ENCODE measurements around the gene XKR7. TPM values are rescaled to one million over a fixed set of nuclear protein-coding genes. Genes with fewer than 3 reads are reported as not detected.

Gene XKR7
- total RNA-seq, 3 donors from 2014 or later (not counting 1 experiment from before 2014, with no cell fraction given), result not detected

- Histone ChIP-seq H3K4me1 (ENCODE audit: control insufficient read depth, insufficient read depth, low read length) (no peaks in the 10 kb centered on the region), H3K9me3 (ENCODE audit: control insufficient read depth, insufficient read depth, low read length) (no peaks in the 10 kb centered on the region), H3K36me3 (ENCODE audit: control insufficient read depth, insufficient read depth, low read length) (no peaks in the 10 kb centered on the region), H3K27me3 (ENCODE audit: control insufficient read depth, insufficient read depth, low read length) (no peaks in the 10 kb centered on the region), H3K4me3 (ENCODE audit: low read length) (no peak within 1 kb of the TSS), H3K27ac (ENCODE audit: low read length) (no peak within 1 kb of the TSS)
- ATAC-seq (no peak), DNase-seq (no peak)
- peaks cover 6% of the 10 kb centered on the region in 2 donors for H3K4me1 Mint-ChIP-seq
- intact Hi-C loops (cut with micrococcal nuclease), result no loop called here
- H3K27ac Mint-ChIP-seq, result no peak within 1 kb of the TSS
- 80% methylated on average over 2 of the region's 2 CpGs for WGBS (ENCODE audit: insufficient coverage)
- no peaks in the 10 kb centered on the region for H3K36me3 Mint-ChIP-seq
- H3K9me3 Mint-ChIP-seq, result no peaks in the 10 kb centered on the region
- TF ChIP-seq CTCF (IDR thresholded peaks at IDR 0.05), result no peak
- H3K4me3 Mint-ChIP-seq, result no peak within 1 kb of the TSS
- peaks cover 4 to 16% of the 10 kb centered on the region in 2 donors for H3K27me3 Mint-ChIP-seq (ENCODE audit: low read depth in 2 of 2)
These were observed 42.1 kb downstream of the XKR7 start, which contains the start of gene CCM2L for GRCh38 chr20:32010101-32010500. Gene CCM2L (plus strand): TSS chr20:32010438. CDS start chr20:32010455, 17 bp downstream.

- Histone ChIP-seq H3K4me1 (ENCODE audit: control insufficient read depth, insufficient read depth, low read length) (no peaks in the 10 kb centered on the region), H3K27ac (ENCODE audit: low read length) (no peak overlapping the region), H3K36me3 (ENCODE audit: control insufficient read depth, insufficient read depth, low read length) (no peaks in the 10 kb centered on the region), H3K27me3 (ENCODE audit: control insufficient read depth, insufficient read depth, low read length) (no peaks in the 10 kb centered on the region), H3K4me3 (ENCODE audit: low read length) (no peak overlapping the region), H3K9me3 (ENCODE audit: control insufficient read depth, insufficient read depth, low read length) (no peaks in the 10 kb centered on the region)
- WGBS (ENCODE audit: insufficient coverage), result 86% methylated on average over 8 of the region's 8 CpGs
- DNase-seq, result no peak
- H3K4me1 Mint-ChIP-seq, result peaks cover 6% of the 10 kb centered on the region in 2 donors
- no peak overlapping the region for H3K27ac Mint-ChIP-seq
- H3K4me3 Mint-ChIP-seq, result no peak overlapping the region
- H3K9me3 Mint-ChIP-seq, result no peaks in the 10 kb centered on the region
- H3K27me3 Mint-ChIP-seq (ENCODE audit: low read depth in 2 of 2), result peaks cover 6 to 20% of the 10 kb centered on the region in 2 donors
- ATAC-seq, result no peak
- H3K36me3 Mint-ChIP-seq, result no peaks in the 10 kb centered on the region
- TF ChIP-seq CTCF (IDR thresholded peaks at IDR 0.05), result no peak
- intact Hi-C loops (cut with micrococcal nuclease), result no loop called here
These were observed 42.7 kb downstream of the XKR7 start for GRCh38 chr20:32010666-32011065.

DNA sequence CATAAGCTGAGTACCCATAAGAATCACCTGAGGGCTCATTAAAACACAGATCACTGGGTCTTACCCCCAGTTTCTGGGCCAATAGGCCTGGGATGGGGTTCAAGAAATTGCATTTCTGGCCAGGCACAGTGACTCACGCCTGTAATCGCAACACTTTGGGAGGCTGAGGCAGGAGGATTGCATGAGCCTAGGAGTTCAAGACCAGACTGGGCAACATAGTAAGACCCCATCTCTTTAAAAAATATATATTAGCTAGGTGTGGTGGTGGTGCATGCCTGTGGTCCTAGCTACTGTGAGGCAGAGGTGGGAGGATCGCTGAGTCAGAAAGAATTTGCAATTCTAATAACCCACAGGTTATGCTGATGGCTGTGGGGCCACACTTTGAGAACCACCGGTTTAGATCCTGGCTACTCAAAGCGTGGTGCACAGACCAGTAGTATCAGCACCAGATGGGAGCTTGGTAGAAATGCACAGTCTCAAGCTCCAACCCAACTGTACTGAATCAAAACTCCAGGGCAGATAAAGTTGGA lies 44.3 kb downstream of the XKR7 start:
- no peaks in the 10 kb centered on the region for H3K9me3 ChIP-seq (ENCODE audit: control insufficient read depth, insufficient read depth, low read length)
- H3K36me3 ChIP-seq (ENCODE audit: control insufficient read depth, insufficient read depth, low read length), result no peaks in the 10 kb centered on the region
- H3K4me1 ChIP-seq (ENCODE audit: control insufficient read depth, insufficient read depth, low read length), result no peaks in the 10 kb centered on the region
- peaks cover 6% of the 10 kb centered on the region in 2 donors for H3K4me1 Mint-ChIP-seq
- no peak overlapping the region for H3K4me3 ChIP-seq (ENCODE audit: low read length)
- intact Hi-C loops (cut with micrococcal nuclease), result no loop called here
- peaks cover 8 to 18% of the 10 kb centered on the region in 2 donors for H3K27me3 Mint-ChIP-seq (ENCODE audit: low read depth in 2 of 2)
- no peaks in the 10 kb centered on the region for H3K9me3 Mint-ChIP-seq
- ATAC-seq (no peak), DNase-seq (no peak)
- H3K27ac ChIP-seq (ENCODE audit: low read length), result no peak overlapping the region
- no peaks in the 10 kb centered on the region for H3K36me3 Mint-ChIP-seq
- no peak overlapping the region for H3K27ac Mint-ChIP-seq
- no peak overlapping the region for H3K4me3 Mint-ChIP-seq
- H3K27me3 ChIP-seq (ENCODE audit: control insufficient read depth, insufficient read depth, low read length), result no peaks in the 10 kb centered on the region
- no peak for TF ChIP-seq CTCF (IDR thresholded peaks at IDR 0.05)
- 89% methylated on average over 5 of the region's 5 CpGs for WGBS (ENCODE audit: insufficient coverage)

GRCh38 chr20:32013326-32013725 lies 45.4 kb downstream of the XKR7 start:
- Mint-ChIP-seq H3K4me3 (no peak overlapping the region), H3K4me1 (peaks cover 0 to 7% of the 10 kb centered on the region in 2 donors), H3K27me3 (ENCODE audit: low read depth in 2 of 2) (peaks cover 17 to 19% of the 10 kb centered on the region in 2 donors), H3K27ac (no peak overlapping the region), H3K9me3 (no peaks in the 10 kb centered on the region), H3K36me3 (no peaks in the 10 kb centered on the region)
- H3K36me3 ChIP-seq (ENCODE audit: control insufficient read depth, insufficient read depth, low read length), result no peaks in the 10 kb centered on the region
- no peak for TF ChIP-seq CTCF (IDR thresholded peaks at IDR 0.05)
- WGBS (ENCODE audit: insufficient coverage), result 88% methylated on average over 7 of the region's 7 CpGs
- H3K4me1 ChIP-seq (ENCODE audit: control insufficient read depth, insufficient read depth, low read length), result peaks cover 6% of the 10 kb centered on the region
- peaks cover 2% of the 10 kb centered on the region for H3K27me3 ChIP-seq (ENCODE audit: control insufficient read depth, insufficient read depth, low read length)
- ATAC-seq (no peak), DNase-seq (no peak)
- H3K9me3 ChIP-seq (ENCODE audit: control insufficient read depth, insufficient read depth, low read length), result no peaks in the 10 kb centered on the region
- intact Hi-C loops (cut with micrococcal nuclease), result no loop called here
- no peak overlapping the region for H3K4me3 ChIP-seq (ENCODE audit: low read length)
- H3K27ac ChIP-seq (ENCODE audit: low read length), result no peak overlapping the region
